ENCODE results near the gene PRKG1. TPM values are rescaled to one million over a fixed set of nuclear protein-coding genes. Genes with fewer than 3 reads are reported as not detected.

Gene PRKG1
- total and polyA plus RNA-seq, 2 of the 8 experiments (the other 6 are each of a cell fraction or from before 2014, with no cell fraction given), result 4.2 to 15.2 TPM

DNA sequence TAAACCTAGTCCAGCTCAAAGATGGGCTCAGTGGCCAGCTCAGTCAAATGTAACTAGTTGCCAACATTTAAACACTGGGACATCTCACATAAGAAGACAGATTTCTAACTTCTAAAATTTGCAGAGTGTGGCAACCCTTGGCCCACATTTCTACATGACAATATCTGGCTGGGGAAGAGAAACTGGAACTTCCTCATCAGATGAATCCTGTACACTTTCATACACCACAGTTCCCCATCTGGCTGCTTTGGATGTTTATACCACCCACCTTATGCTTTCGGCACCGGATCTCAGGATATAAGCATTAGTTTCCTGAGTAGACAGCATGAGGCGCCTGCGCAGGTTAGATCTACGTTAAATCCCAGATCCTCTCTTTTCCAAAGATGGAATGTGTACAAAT is 199.3 kb downstream of the PRKG1 start:
- no peak overlapping the region for H3K56ac ChIP-seq (replicated peaks; ENCODE audit: insufficient read length, low read depth, low read length)
- H3K36me3 ChIP-seq (ENCODE audit: control insufficient read depth in 2 of 4, insufficient read depth in 4 of 4, low read length in 3 of 4), result no peaks in the 10 kb centered on the region; a peak in 1 of 8 replicates
- H3K27ac ChIP-seq (ENCODE audit: low read depth, low read length), result no peak overlapping the region
- no peak overlapping the region for H3K9ac ChIP-seq (replicated peaks in 1 of 4; ENCODE audit: extremely low read depth in 1 of 4, low read depth in 3 of 4, low read length in 3 of 4)
- DNase-seq (ENCODE audit: low read depth in 1 of 2, low spot score in 2 of 2) (no peak), FAIRE-seq (no peak)
- peaks cover 0 to 3% of the 10 kb centered on the region in 2 experiments; a peak in 1 of 4 replicates for H3K79me2 ChIP-seq (ENCODE audit: control insufficient read depth in 1 of 2, insufficient read depth in 2 of 2, low read length in 2 of 2)
- no peak overlapping the region for H2BK120ac ChIP-seq (replicated peaks; ENCODE audit: low read depth, low read length)
- H4K8ac ChIP-seq (ENCODE audit: extremely low read depth, insufficient read depth, low read length), result no peak overlapping the region
- no peak overlapping the region for H4K91ac ChIP-seq (replicated peaks; ENCODE audit: insufficient read length, low read length)
- H2BK15ac ChIP-seq (ENCODE audit: low read length), result no peak overlapping the region
- H3K14ac ChIP-seq (ENCODE audit: insufficient read length), result no peak overlapping the region
- H3K18ac ChIP-seq (ENCODE audit: extremely low read depth, low read length), result no peak overlapping the region
- no peak overlapping the region for H2AFZ ChIP-seq (ENCODE audit: low read length)
- H3K27me3 ChIP-seq (replicated peaks in 1 of 4; ENCODE audit: control insufficient read depth in 3 of 4, extremely low read depth in 1 of 4, insufficient read depth in 3 of 4, low read length in 3 of 4), result no peaks in the 10 kb centered on the region
- no peak overlapping the region for H3K4me2 ChIP-seq (ENCODE audit: insufficient read depth in 1 of 2, low read depth in 2 of 2, low read length in 2 of 2)
- H4K5ac ChIP-seq (ENCODE audit: insufficient read length, low read depth, low read length), result no peak overlapping the region
- H3K79me1 ChIP-seq (ENCODE audit: low read depth, low read length), result no peaks in the 10 kb centered on the region
- TF ChIP-seq SIN3A (conservative IDR thresholded peaks at IDR 0.05 in 1 of 2, IDR thresholded peaks at IDR 0.05 in 1 of 2; ENCODE audit: low read depth in 1 of 2, low read length in 2 of 2) (no peak), GABPA (IDR thresholded peaks at IDR 0.05; ENCODE audit: borderline replicate concordance, insufficient read depth, low read length) (no peak), PHF8 (conservative IDR thresholded peaks at IDR 0.05; ENCODE audit: low read depth, low read length) (no peak), SIX5 (IDR thresholded peaks at IDR 0.05; ENCODE audit: low read depth, low read length) (no peak), SRF (IDR thresholded peaks at IDR 0.05; ENCODE audit: low read depth, low read length) (no peak), RBBP5 (IDR thresholded peaks at IDR 0.05; ENCODE audit: borderline replicate concordance, low read depth, low read length) (no peak)
- TF ChIP-seq, protein P1, sequence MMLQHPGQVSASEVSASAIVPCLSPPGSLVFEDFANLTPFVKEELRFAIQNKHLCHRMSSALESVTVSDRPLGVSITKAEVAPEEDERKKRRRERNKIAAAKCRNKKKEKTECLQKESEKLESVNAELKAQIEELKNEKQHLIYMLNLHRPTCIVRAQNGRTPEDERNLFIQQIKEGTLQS (IDR thresholded peaks at IDR 0.05; ENCODE audit: insufficient read depth, low read depth, low read length), result no peak
- no peak overlapping the region for H2AK5ac ChIP-seq (ENCODE audit: low read depth, low read length)
- peaks cover 0 to 3% (median 0%) of the 10 kb centered on the region in 4 experiments; a peak in 2 of 7 replicates for H3K4me1 ChIP-seq (replicated peaks in 1 of 4; ENCODE audit: control insufficient read depth in 3 of 4, insufficient read depth in 4 of 4, low read length in 3 of 4)
- H3K9me3 ChIP-seq (ENCODE audit: insufficient read depth in 2 of 2, low read depth in 1 of 2, low read length in 1 of 2), result peaks cover 0 to 6% of the 10 kb centered on the region in 2 experiments; a peak in 1 of 4 replicates
- H2BK5ac ChIP-seq (ENCODE audit: low read depth, low read length), result no peak overlapping the region
- H2BK12ac ChIP-seq (ENCODE audit: low read depth, low read length), result no peak overlapping the region
- H4K20me1 ChIP-seq (replicated peaks in 1 of 2; ENCODE audit: control insufficient read depth in 1 of 2, insufficient read depth in 2 of 2, low read length in 2 of 2), result no peaks in the 10 kb centered on the region
- no peak overlapping the region for H2BK20ac ChIP-seq (ENCODE audit: low read length)
- POLR2A ChIA-PET (ENCODE audit: partially characterized antibody), result no interaction called here
- H3K23ac ChIP-seq (ENCODE audit: insufficient read length), result no peak overlapping the region
- CTCF ChIA-PET (ENCODE audit: partially characterized antibody), result interaction anchor here (1.1 to 1.2 kb wide), 2 partner anchors 12 to 190 kb away, joined by 3 to 4 read pairs; no protein-coding TSS in a partner anchor
- no peak overlapping the region for H3K4me3 ChIP-seq (ENCODE audit: extremely low read depth in 1 of 4, insufficient read depth in 2 of 4, low read depth in 3 of 4, low read length in 4 of 4)
- H3K4ac ChIP-seq (replicated peaks; ENCODE audit: insufficient read length, low read depth, low read length), result no peak overlapping the region
- no peaks in the 10 kb centered on the region for H3K23me2 ChIP-seq (ENCODE audit: low read depth, low read length)
- WGBS, 2 experiments (ENCODE audit: extremely low coverage in 1 of 2, insufficient coverage in 1 of 2, insufficient read length in 1 of 2, insufficient replicate concordance in 2 of 2, low coverage in 1 of 2, low lambda C conversion rate in 2 of 2, missing lambda C conversion rate in 1 of 2), result 96% methylated on average over 5 of the region's 5 CpGs; no CpG with 5 or more reads in 1 of the 2 experiments

Data from H1 (cell line).